ENCODE results near the gene ACAN. TPM values are rescaled to one million over a fixed set of nuclear protein-coding genes. Genes with fewer than 3 reads are reported as not detected.

The ACAN gene
- total RNA-seq, 1 experiment from 2014 or later = not detected

GRCh38 chr15:88898736-88899135, 95.5 kb downstream of the ACAN start:
- no peak for TF ChIP-seq EZH2 (IDR thresholded peaks at IDR 0.05; ENCODE audit: borderline replicate concordance, low read depth, low read length, poor library complexity, severe bottlenecking)
- no peak for TF ChIP-seq CTCF (conservative IDR thresholded peaks at IDR 0.05; ENCODE audit: low read depth, low read length)
- peaks cover 14% of the 10 kb centered on the region for H3K4me1 ChIP-seq (ENCODE audit: insufficient read depth, low read length, poor library complexity, severe bottlenecking)
- no peak overlapping the region for H3K4me3 ChIP-seq (ENCODE audit: low read depth, low read length, poor library complexity, severe bottlenecking)
- no peak for DNase-seq (ENCODE audit: low spot score)
- H3K27ac ChIP-seq (ENCODE audit: low read depth, low read length, poor library complexity, severe bottlenecking) = no peak overlapping the region
- CTCF ChIA-PET = no interaction called here
- POLR2A ChIA-PET (ENCODE audit: low non-redundant PET) = no interaction called here
- H3K36me3 ChIP-seq (ENCODE audit: insufficient read depth, low read length, poor library complexity, severe bottlenecking) = no peaks in the 10 kb centered on the region
- intact Hi-C loops (cut with micrococcal nuclease; ENCODE audit: unreplicated experiment) = loop anchor here (5.0 kb wide), 1 partner anchor 269 kb away; no protein-coding TSS in a partner anchor
- BruUV-seq (replicated peaks) = TSS peak; percentile 69
- no peaks in the 10 kb centered on the region for H3K9me3 ChIP-seq (ENCODE audit: low read depth, low read length, poor library complexity, severe bottlenecking)
- no peaks in the 10 kb centered on the region for H3K27me3 ChIP-seq (replicated peaks; ENCODE audit: insufficient read depth, low read depth, low read length, poor library complexity)

- no peaks in the 10 kb centered on the region for H3K36me3 ChIP-seq (ENCODE audit: insufficient read depth, low read length, poor library complexity, severe bottlenecking)
- TF ChIP-seq CTCF (conservative IDR thresholded peaks at IDR 0.05; ENCODE audit: low read depth, low read length) (no peak), EZH2 (IDR thresholded peaks at IDR 0.05; ENCODE audit: borderline replicate concordance, low read depth, low read length, poor library complexity, severe bottlenecking) (no peak)
- H3K4me1 ChIP-seq (ENCODE audit: insufficient read depth, low read length, poor library complexity, severe bottlenecking) = peaks cover 14% of the 10 kb centered on the region
- no peaks in the 10 kb centered on the region for H3K9me3 ChIP-seq (ENCODE audit: low read depth, low read length, poor library complexity, severe bottlenecking)
- ChIA-PET CTCF (no interaction called here), POLR2A (ENCODE audit: low non-redundant PET) (no interaction called here)
- no peaks in the 10 kb centered on the region for H3K27me3 ChIP-seq (replicated peaks; ENCODE audit: insufficient read depth, low read depth, low read length, poor library complexity)
- no peak overlapping the region for H3K4me3 ChIP-seq (ENCODE audit: low read depth, low read length, poor library complexity, severe bottlenecking)
- intact Hi-C loops (cut with micrococcal nuclease; ENCODE audit: unreplicated experiment) = loop anchor here (5.0 kb wide), 1 partner anchor 268 kb away; no protein-coding TSS in a partner anchor
- BruUV-seq (replicated peaks) = no TSS peak
- no peak overlapping the region for H3K27ac ChIP-seq (ENCODE audit: low read depth, low read length, poor library complexity, severe bottlenecking)
- no peak for DNase-seq (ENCODE audit: low spot score)
These were observed 96.0 kb downstream of the ACAN start for GRCh38 chr15:88899251-88899650.

GRCh38 chr15:88900309-88900981, 97.2 kb downstream of the ACAN start:
- no peak for TF ChIP-seq EZH2 (IDR thresholded peaks at IDR 0.05; ENCODE audit: borderline replicate concordance, low read depth, low read length, poor library complexity, severe bottlenecking)
- DNase-seq (ENCODE audit: low spot score) = no peak
- CTCF ChIA-PET = interaction anchor here (0.6 to 0.8 kb wide), 2 partner anchors 103 to 113 kb away, joined by 5 to 8 read pairs; no protein-coding TSS in a partner anchor

More at GRCh38 chr15:88900309-88900981, 97.2 kb downstream of the ACAN start:
- Histone ChIP-seq H3K4me1 (ENCODE audit: insufficient read depth, low read length, poor library complexity, severe bottlenecking) (peaks cover 18% of the 10 kb centered on the region), H3K36me3 (ENCODE audit: insufficient read depth, low read length, poor library complexity, severe bottlenecking) (no peaks in the 10 kb centered on the region), H3K27me3 (replicated peaks; ENCODE audit: insufficient read depth, low read depth, low read length, poor library complexity) (no peaks in the 10 kb centered on the region), H3K27ac (ENCODE audit: low read depth, low read length, poor library complexity, severe bottlenecking) (no peak overlapping the region), H3K9me3 (ENCODE audit: low read depth, low read length, poor library complexity, severe bottlenecking) (no peaks in the 10 kb centered on the region), H3K4me3 (ENCODE audit: low read depth, low read length, poor library complexity, severe bottlenecking) (no peak overlapping the region)
- POLR2A ChIA-PET (ENCODE audit: low non-redundant PET) = no interaction called here
- intact Hi-C loops (cut with micrococcal nuclease; ENCODE audit: unreplicated experiment) = no loop called here
- BruUV-seq (replicated peaks) = no TSS peak
